Measurements from ENCODE around the gene RBM7. TPM values are rescaled to one million over a fixed set of nuclear protein-coding genes. Genes with fewer than 3 reads are reported as not detected.

Gene RBM7
- total and polyA plus RNA-seq, 3 donors from 2014 or later, result 17.6 to 37.6 (median 22.3) TPM

DNA sequence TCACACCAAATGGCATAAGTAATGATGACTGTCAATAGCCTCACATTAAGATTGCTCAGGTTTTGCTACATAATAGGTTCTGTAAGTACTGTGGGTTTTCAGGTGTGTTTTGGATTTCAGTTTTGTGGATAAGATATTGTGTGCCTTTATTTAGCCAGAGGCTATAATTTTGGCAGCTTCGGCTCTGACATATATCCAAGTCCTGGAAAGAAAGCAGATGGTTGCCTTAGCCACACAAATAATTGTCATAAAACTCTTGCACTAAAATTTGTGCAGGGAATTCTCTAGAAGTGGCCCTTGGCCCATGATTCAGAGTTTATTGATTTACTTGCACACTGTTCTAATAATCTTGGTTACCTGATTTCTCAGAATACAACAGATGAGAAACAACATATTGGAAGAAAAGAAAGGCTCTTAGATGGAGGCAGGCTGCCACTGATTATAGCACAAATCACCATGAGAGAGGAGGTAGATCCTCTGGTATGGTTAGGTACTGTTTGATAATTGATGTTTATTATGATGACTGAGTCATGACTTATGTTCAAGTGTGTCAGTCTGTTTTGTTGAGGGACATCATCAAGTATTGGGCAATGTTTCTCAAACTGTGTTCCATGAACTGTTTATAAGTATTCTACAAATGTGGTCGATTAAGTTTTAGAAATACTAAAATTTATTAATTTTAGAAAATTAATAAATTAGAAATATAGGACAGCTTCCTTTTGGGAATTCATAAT is 48.5 kb downstream of the RBM7 start:
- Histone ChIP-seq H3K27me3 (no peaks in the 10 kb centered on the region), H3K4me3 (no peak overlapping the region), H3K9me3 (no peaks in the 10 kb centered on the region), H3K36me3 (ENCODE audit: low read depth, missing control alignments) (no peaks in the 10 kb centered on the region), H3K4me1 (peaks cover 6% of the 10 kb centered on the region), H3K27ac (no peak overlapping the region)
- 87 to 90% methylated on average over 2 of the region's 2 CpGs for WGBS, 2 donors
- no peak for TF ChIP-seq POLR2A (IDR thresholded peaks at IDR 0.05)
- TF ChIP-seq, protein P1, sequence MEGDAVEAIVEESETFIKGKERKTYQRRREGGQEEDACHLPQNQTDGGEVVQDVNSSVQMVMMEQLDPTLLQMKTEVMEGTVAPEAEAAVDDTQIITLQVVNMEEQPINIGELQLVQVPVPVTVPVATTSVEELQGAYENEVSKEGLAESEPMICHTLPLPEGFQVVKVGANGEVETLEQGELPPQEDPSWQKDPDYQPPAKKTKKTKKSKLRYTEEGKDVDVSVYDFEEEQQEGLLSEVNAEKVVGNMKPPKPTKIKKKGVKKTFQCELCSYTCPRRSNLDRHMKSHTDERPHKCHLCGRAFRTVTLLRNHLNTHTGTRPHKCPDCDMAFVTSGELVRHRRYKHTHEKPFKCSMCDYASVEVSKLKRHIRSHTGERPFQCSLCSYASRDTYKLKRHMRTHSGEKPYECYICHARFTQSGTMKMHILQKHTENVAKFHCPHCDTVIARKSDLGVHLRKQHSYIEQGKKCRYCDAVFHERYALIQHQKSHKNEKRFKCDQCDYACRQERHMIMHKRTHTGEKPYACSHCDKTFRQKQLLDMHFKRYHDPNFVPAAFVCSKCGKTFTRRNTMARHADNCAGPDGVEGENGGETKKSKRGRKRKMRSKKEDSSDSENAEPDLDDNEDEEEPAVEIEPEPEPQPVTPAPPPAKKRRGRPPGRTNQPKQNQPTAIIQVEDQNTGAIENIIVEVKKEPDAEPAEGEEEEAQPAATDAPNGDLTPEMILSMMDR (IDR thresholded peaks at IDR 0.05), result no peak
- intact Hi-C loops (cut with DNase I; ENCODE audit: low total_unique reads), result no loop called here
- no peak for DNase-seq

- Histone ChIP-seq H3K27me3 (no peaks in the 10 kb centered on the region), H3K4me3 (no peak overlapping the region), H3K27ac (no peak overlapping the region), H3K9me3 (no peaks in the 10 kb centered on the region), H3K4me1 (peaks cover 6% of the 10 kb centered on the region), H3K36me3 (ENCODE audit: low read depth, missing control alignments) (no peaks in the 10 kb centered on the region)
- intact Hi-C loops (cut with DNase I; ENCODE audit: low total_unique reads), result no loop called here
- no peak for DNase-seq
- WGBS, 2 donors, result 89 to 91% methylated on average over 6 of the region's 6 CpGs
- TF ChIP-seq, protein P1 (IDR thresholded peaks at IDR 0.05), result no peak
- TF ChIP-seq POLR2A (IDR thresholded peaks at IDR 0.05), result no peak
Observed at GRCh38 chr11:114449845-114450244, 49.4 kb downstream of the RBM7 start.

- Histone ChIP-seq H3K27ac (no peak overlapping the region), H3K27me3 (no peaks in the 10 kb centered on the region), H3K4me1 (peaks cover 6% of the 10 kb centered on the region), H3K36me3 (ENCODE audit: low read depth, missing control alignments) (no peaks in the 10 kb centered on the region), H3K9me3 (no peaks in the 10 kb centered on the region), H3K4me3 (no peak overlapping the region)
- no peak for DNase-seq
- intact Hi-C loops (cut with DNase I; ENCODE audit: low total_unique reads), result no loop called here
- 88 to 97% methylated on average over 3 of the region's 3 CpGs for WGBS, 2 donors
- TF ChIP-seq POLR2A (IDR thresholded peaks at IDR 0.05), result no peak
- TF ChIP-seq, protein P1 (IDR thresholded peaks at IDR 0.05), result no peak
Observed at GRCh38 chr11:114452399-114452798, 51.9 kb downstream of the RBM7 start.

Other genes starting within 250 kb of the RBM7 start
- gene NNMT, start 104.3 kb upstream of the RBM7 start, total RNA-seq, result 10 to 100 TPM; 10.6 to 28.7 TPM
- 38.8 TPM for gene NNMT, start 104.3 kb upstream of the RBM7 start, polyA plus RNA-seq (ENCODE audit: insufficient read depth, low read depth, low replicate concordance)
- gene C11orf71, start 155 bp upstream of the RBM7 start, total RNA-seq, result 100 to 1,000 TPM in 1 of 2 donors, 10 to 100 TPM in 1; 40.6 to 119 TPM
- 119 TPM for gene C11orf71, start 155 bp upstream of the RBM7 start, polyA plus RNA-seq (ENCODE audit: insufficient read depth, low read depth, low replicate concordance)
- 10 to 100 TPM; 87.1 to 92.7 TPM for gene REXO2, start 38.8 kb downstream of the RBM7 start, total RNA-seq
- 141 TPM for gene REXO2, start 38.8 kb downstream of the RBM7 start, polyA plus RNA-seq (ENCODE audit: insufficient read depth, low read depth, low replicate concordance)
- 1 to 10 TPM; 1.5 to 3.9 TPM for gene NXPE1, start 159.2 kb downstream of the RBM7 start, total RNA-seq
- 9.2 TPM for gene NXPE1, start 159.2 kb downstream of the RBM7 start, polyA plus RNA-seq (ENCODE audit: insufficient read depth, low read depth, low replicate concordance)
- gene NXPE4, start 195.1 kb downstream of the RBM7 start, total RNA-seq, result not detected
- gene NXPE4, start 195.1 kb downstream of the RBM7 start, polyA plus RNA-seq (ENCODE audit: insufficient read depth, low read depth, low replicate concordance), result not detected